ENCODE data around the gene FLNC. TPM values are rescaled to one million over a fixed set of nuclear protein-coding genes. Genes with fewer than 3 reads are reported as not detected.

Gene FLNC
- total and polyA plus RNA-seq, 11 donors = 399 to 3,687 (median 1,170) TPM

- DNase-seq (peak in 2 of 5 donors; percentile 16 to 18), ATAC-seq (no peak)
- TF ChIP-seq POLR2A (IDR thresholded peaks at IDR 0.05) (no peak), CTCF (IDR thresholded peaks at IDR 0.05) (no peak)
- peaks cover 0 to 16% (median 0%) of the 10 kb centered on the region in 9 donors for H3K27me3 ChIP-seq
- H3K36me3 ChIP-seq = no peaks in the 10 kb centered on the region
- intact Hi-C loops (cut with DNase I) = loop anchor here in 3 of 10 donors (10.0 kb wide), 3 partner anchors 78 to 398 kb away; partner anchors contain the start of genes METTL2B (in 2 of the 3), CCDC136 (in 1 of the 3) and GARIN1A (in 1 of the 3)
- no peak overlapping the region for H3K4me3 ChIP-seq
- no peaks in the 10 kb centered on the region for H3K9me3 ChIP-seq
- no peak overlapping the region for H3K27ac ChIP-seq
- WGBS, 4 donors = 73 to 82% (median 77%) methylated on average over 7 to 9 of the region's 9 CpGs
- peaks cover 0 to 20% (median 13%) of the 10 kb centered on the region in 12 donors for H3K4me1 ChIP-seq
Measured at GRCh38 chr7:128873234-128873633, 43.0 kb downstream of the FLNC start.

GRCh38 chr7:128874140-128875031 lies 44.2 kb downstream of the FLNC start:
- Histone ChIP-seq H3K4me1 (peaks cover 0 to 9% (median 6%) of the 10 kb centered on the region in 12 donors), H3K27me3 (peaks cover 0 to 11% (median 0%) of the 10 kb centered on the region in 9 donors), H3K4me3 (no peak overlapping the region), H3K36me3 (no peaks in the 10 kb centered on the region), H3K9me3 (no peaks in the 10 kb centered on the region), H3K27ac (no peak overlapping the region)
- TF ChIP-seq POLR2A (IDR thresholded peaks at IDR 0.05) (no peak), CTCF (IDR thresholded peaks at IDR 0.05) (no peak)
- ATAC-seq = no peak
- intact Hi-C loops (cut with DNase I) = loop anchor here in 3 of 10 donors (10.0 kb wide), 3 partner anchors 80 to 400 kb away; partner anchors contain the start of genes METTL2B (in 2 of the 3), CCDC136 (in 1 of the 3) and GARIN1A (in 1 of the 3)
- DNase-seq = peak in 3 of 5 donors; percentile 18 to 42 (median 24)
- WGBS, 4 donors = 80 to 86% (median 82%) methylated on average over 14 to 22 of the region's 22 CpGs

GRCh38 chr7:128875523-128875948 lies 45.3 kb downstream of the FLNC start:
- ATAC-seq (no peak), DNase-seq (peak in 1 of 5 donors; percentile 14)
- Histone ChIP-seq H3K36me3 (no peaks in the 10 kb centered on the region), H3K9me3 (no peaks in the 10 kb centered on the region), H3K4me1 (peaks cover 0 to 8% (median 0%) of the 10 kb centered on the region in 12 donors), H3K27me3 (peaks cover 0 to under 1% (median 0%) of the 10 kb centered on the region in 9 donors), H3K27ac (no peak overlapping the region), H3K4me3 (no peak overlapping the region)
- TF ChIP-seq CTCF (IDR thresholded peaks at IDR 0.05) (no peak), POLR2A (IDR thresholded peaks at IDR 0.05) (no peak)
- intact Hi-C loops (cut with DNase I) = loop anchor here in 3 of 10 donors (10.0 kb wide), 3 partner anchors 81 to 401 kb away; partner anchors contain the start of genes METTL2B (in 2 of the 3), CCDC136 (in 1 of the 3) and GARIN1A (in 1 of the 3)
- 67 to 78% (median 73%) methylated on average over 8 of the region's 8 CpGs for WGBS, 4 donors

GRCh38 chr7:128876127-128876526 lies 45.9 kb downstream of the FLNC start:
- WGBS, 4 donors = 67 to 77% (median 69%) methylated on average over 3 of the region's 3 CpGs
- Histone ChIP-seq H3K9me3 (no peaks in the 10 kb centered on the region), H3K4me3 (no peak overlapping the region), H3K27me3 (no peaks in the 10 kb centered on the region), H3K4me1 (peaks cover 0 to 8% (median 0%) of the 10 kb centered on the region in 12 donors), H3K27ac (no peak overlapping the region), H3K36me3 (no peaks in the 10 kb centered on the region)
- TF ChIP-seq POLR2A (IDR thresholded peaks at IDR 0.05) = no peak
- no peak for TF ChIP-seq CTCF (IDR thresholded peaks at IDR 0.05)
- DNase-seq (no peak), ATAC-seq (no peak)
- intact Hi-C loops (cut with DNase I) = loop anchor here in 3 of 10 donors (10.0 kb wide), 3 partner anchors 81 to 401 kb away; partner anchors contain the start of genes METTL2B (in 2 of the 3), CCDC136 (in 1 of the 3) and GARIN1A (in 1 of the 3)

Measured in heart left ventricle (tissue), 16 donors.